Measurements from ENCODE around the gene CARNS1. TPM values are rescaled to one million over a fixed set of nuclear protein-coding genes. Genes with fewer than 3 reads are reported as not detected.

Gene CARNS1
- total and polyA plus RNA-seq, 9 of the 15 experiments (the other 6 are each of a cell fraction or from before 2014, with no cell fraction given): 0.01 to 0.18 (median 0.06) TPM; not detected in 3

- no peak for ATAC-seq
- intact Hi-C loops (cut with micrococcal nuclease): no loop called here
- CTCF ChIA-PET (ENCODE audit: low intra/inter-chr PET ratio): no interaction called here
- FAIRE-seq: no peak
- Histone ChIP-seq H3K27me3 (ENCODE audit: control insufficient read depth in 2 of 2, insufficient read depth in 2 of 2, low read length in 2 of 2) (no peaks in the 10 kb centered on the region), H3K27ac (ENCODE audit: extremely low read depth, low read depth, low read length) (no peak overlapping the region), H3K36me3 (ENCODE audit: control insufficient read depth, insufficient read depth, low read length) (peaks cover 59% of the 10 kb centered on the region; the same call in 2 of the 3 replicates), H3K9me1 (ENCODE audit: control insufficient read depth, insufficient read depth, low read length) (peaks cover 4% of the 10 kb centered on the region), H3K9me3 (replicated peaks; ENCODE audit: control insufficient read depth, insufficient read depth, low read depth, low read length) (no peaks in the 10 kb centered on the region), H3K4me1 (replicated peaks in 1 of 2; ENCODE audit: control insufficient read depth in 2 of 2, insufficient read depth in 2 of 2, low read length in 2 of 2) (peaks cover 21 to 90% of the 10 kb centered on the region in 2 experiments), H3K79me2 (ENCODE audit: control insufficient read depth, insufficient read depth, low read length) (peaks cover 13% of the 10 kb centered on the region), H3K4me2 (ENCODE audit: insufficient read depth, low read length) (no peak overlapping the region), H2AFZ (ENCODE audit: low read depth, low read length) (no peak overlapping the region), H4K20me1 (replicated peaks; ENCODE audit: control insufficient read depth, insufficient read depth, low read length) (no peaks in the 10 kb centered on the region), H3K9ac (ENCODE audit: insufficient read depth in 1 of 2, low read depth in 2 of 2, low read length in 2 of 2) (peak overlapping the region in 1 of 2 experiments; percentile 73; a peak in 2 of 4 replicates), H3K4me3 (no peak overlapping the region)
- in situ Hi-C loops (cut with MboI): no loop called here
- DNase-seq (ENCODE audit: extremely low read depth in 1 of 4, low spot score in 3 of 4): no peak
- POLR2A ChIA-PET: interaction anchor here (0.5 to 1.2 kb wide), 6 partner anchors 11 to 359 kb away, joined by 3 to 4 read pairs (median 3); partner anchors contain the start of gene TBC1D10C
- 88% methylated on average over 10 of the region's 17 CpGs for WGBS (ENCODE audit: insufficient coverage, low coverage, missing lambda C conversion rate)
- no TSS peak for BruUV-seq (replicated peaks)
- TF ChIP-seq USF1 (CRISPR knock-in tag; IDR thresholded peaks at IDR 0.05) (no peak), BMI1 (IDR thresholded peaks at IDR 0.05; ENCODE audit: low read length) (no peak), ZFP30 (CRISPR knock-in tag; IDR thresholded peaks at IDR 0.05; ENCODE audit: borderline replicate concordance) (no peak), POLR2G (IDR thresholded peaks at IDR 0.05; ENCODE audit: low read depth, low read length) (peak; percentile 36), ILF3 (IDR thresholded peaks at IDR 0.05; ENCODE audit: borderline replicate concordance) (no peak), YBX1 (IDR thresholded peaks at IDR 0.05) (no peak), POLR2AphosphoS2 (IDR thresholded peaks at IDR 0.05; ENCODE audit: low read length) (peak; percentile 36), THAP7 (CRISPR knock-in tag; IDR thresholded peaks at IDR 0.05) (no peak), MAFF (IDR thresholded peaks at IDR 0.05; ENCODE audit: low read length) (no peak), TGIF2 (CRISPR knock-in tag; IDR thresholded peaks at IDR 0.05) (no peak), ZNF695 (CRISPR knock-in tag; IDR thresholded peaks at IDR 0.05) (no peak), PRMT5 (CRISPR knock-in tag; IDR thresholded peaks at IDR 0.05) (no peak), CTCF (IDR thresholded peaks at IDR 0.05 in 2 of 3, conservative IDR thresholded peaks at IDR 0.05 in 1 of 3; ENCODE audit: insufficient read depth in 2 of 3, low read depth in 1 of 3, low read length in 3 of 3) (no peak), SETDB1 (IDR thresholded peaks at IDR 0.05; ENCODE audit: low read length) (no peak), TRIM24 (IDR thresholded peaks at IDR 0.05) (no peak), ZBTB43 (CRISPR knock-in tag; IDR thresholded peaks at IDR 0.05) (no peak)
Observed at GRCh38 chr11:67440229-67441097, 25.0 kb downstream of the CARNS1 start.

All from K562 (cell line).